AG04450 (cell line): Measurements from ENCODE around the gene VWA5B1. TPM values are rescaled to one million over a fixed set of nuclear protein-coding genes. Genes with fewer than 3 reads are reported as not detected.

Experiments
- CTCF ChIA-PET: fragments of 300-600, 350-600 bp; formaldehyde crosslinking; extraction: SDS; loops from one replicate; lab custom pipeline; 2022; ENCODE audit warnings: antibody characterized with exemption, inconsistent platforms; lab: Charles Lee
- POLR2A ChIA-PET: fragments of 350-600 bp; formaldehyde crosslinking; extraction: SDS; loops from one replicate; lab custom pipeline; 2021; ENCODE audit warnings: antibody characterized with exemption, inconsistent platforms; lab: Yijun Ruan, JAX
- DNase-seq: peaks from one replicate; pipeline ENCODE4 v3.0.0-alpha.2; 2011; ENCODE audit warnings: low read depth, low spot score
- H3K27ac ChIP-seq: one replicate; pipeline ENCODE4 v1.5.1; 2012; ENCODE audit warnings: low read depth, low read length, control low read depth
- H3K27me3 ChIP-seq: one replicate; pipeline ENCODE4 v1.6.0; 2012; ENCODE audit warnings: low read length; ENCODE audit not compliant: control insufficient read depth, insufficient read depth
- H3K4me3 ChIP-seq: 2 replicates; pipeline ENCODE4 v1.5.1; 2011; ENCODE audit warnings: mild to moderate bottlenecking, low read depth, low read length, control low read depth
- H3K9me3 ChIP-seq: 2 replicates; pipeline ENCODE4 v1.5.1; 2012; ENCODE audit warnings: low read length; ENCODE audit not compliant: control insufficient read depth, insufficient read depth
- polyA plus RNA-seq: library from polyadenylated mRNA; depleted of rRNA; stranded (reverse); fragments of >200 nt; gene quantifications from 2 replicates; pipeline ENCODE4 v1.2.3, GENCODE V29; 2011
- TF ChIP-seq, protein P1 (sequence below): IDR thresholded peaks from 2 replicates; pipeline ENCODE4 v1.5.1; 2011; ENCODE audit warnings: low read depth, low read length, control low read depth, inconsistent platforms

VWA5B1 gene
- polyA plus RNA-seq, 1 experiment, result not detected

- ChIA-PET CTCF (interaction anchor here (1.3 kb wide), 1 partner anchor 86 kb away, joined by 3 read pairs; no protein-coding TSS in a partner anchor), POLR2A (no interaction called here)
- peaks cover 4% of the 10 kb centered on the region for H3K27me3 ChIP-seq
- no peaks in the 10 kb centered on the region for H3K9me3 ChIP-seq
- H3K4me3 ChIP-seq, result no peak overlapping the region
- DNase-seq, result no peak
- H3K27ac ChIP-seq, result no peak overlapping the region
- TF ChIP-seq, protein P1, sequence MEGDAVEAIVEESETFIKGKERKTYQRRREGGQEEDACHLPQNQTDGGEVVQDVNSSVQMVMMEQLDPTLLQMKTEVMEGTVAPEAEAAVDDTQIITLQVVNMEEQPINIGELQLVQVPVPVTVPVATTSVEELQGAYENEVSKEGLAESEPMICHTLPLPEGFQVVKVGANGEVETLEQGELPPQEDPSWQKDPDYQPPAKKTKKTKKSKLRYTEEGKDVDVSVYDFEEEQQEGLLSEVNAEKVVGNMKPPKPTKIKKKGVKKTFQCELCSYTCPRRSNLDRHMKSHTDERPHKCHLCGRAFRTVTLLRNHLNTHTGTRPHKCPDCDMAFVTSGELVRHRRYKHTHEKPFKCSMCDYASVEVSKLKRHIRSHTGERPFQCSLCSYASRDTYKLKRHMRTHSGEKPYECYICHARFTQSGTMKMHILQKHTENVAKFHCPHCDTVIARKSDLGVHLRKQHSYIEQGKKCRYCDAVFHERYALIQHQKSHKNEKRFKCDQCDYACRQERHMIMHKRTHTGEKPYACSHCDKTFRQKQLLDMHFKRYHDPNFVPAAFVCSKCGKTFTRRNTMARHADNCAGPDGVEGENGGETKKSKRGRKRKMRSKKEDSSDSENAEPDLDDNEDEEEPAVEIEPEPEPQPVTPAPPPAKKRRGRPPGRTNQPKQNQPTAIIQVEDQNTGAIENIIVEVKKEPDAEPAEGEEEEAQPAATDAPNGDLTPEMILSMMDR, result no peak
Observed at GRCh38 chr1:20318971-20319370, 28.3 kb downstream of the VWA5B1 start.

DNA sequence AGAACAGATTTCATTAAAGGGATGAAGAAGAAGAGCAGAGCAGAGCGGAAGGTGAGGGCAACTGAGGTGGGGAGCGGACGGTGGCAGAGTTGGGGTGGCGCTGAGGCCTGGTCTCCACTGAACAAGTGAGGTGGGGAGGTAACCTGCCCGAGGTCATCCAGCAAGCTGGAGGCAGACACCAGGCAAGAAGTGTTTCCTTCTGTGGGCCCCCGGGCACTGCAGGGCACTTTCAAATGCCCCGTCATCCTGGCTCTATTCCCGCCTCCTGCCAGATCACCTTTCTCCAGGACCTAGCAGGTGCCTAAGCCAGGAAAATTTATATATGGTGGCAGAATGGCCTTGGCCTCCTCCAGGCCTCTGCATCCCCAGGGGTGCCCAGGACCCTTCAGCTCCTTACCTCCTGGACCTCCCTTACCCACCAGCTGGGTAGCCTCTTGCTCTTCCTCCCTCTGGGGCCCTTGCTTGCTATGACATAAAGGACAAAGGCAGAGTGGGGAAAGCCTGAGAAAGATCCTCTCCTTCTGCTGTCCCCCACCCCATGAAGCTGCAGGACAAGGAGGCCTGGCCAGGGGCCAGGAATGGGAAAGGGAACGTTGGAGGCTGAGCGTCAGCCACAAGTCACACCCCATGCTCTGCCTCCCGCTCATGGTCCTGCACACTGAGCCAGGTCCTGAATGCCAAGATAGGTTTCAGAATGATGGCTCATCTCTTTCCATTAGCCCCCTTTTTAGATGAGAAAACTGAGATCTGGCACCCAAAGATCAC lies 29.0 kb downstream of the VWA5B1 start:
- CTCF ChIA-PET, result interaction anchor here (1.7 kb wide), 1 partner anchor 107 kb away, joined by 7 read pairs; no protein-coding TSS in a partner anchor
- Histone ChIP-seq H3K27ac (no peak overlapping the region), H3K4me3 (no peak overlapping the region), H3K9me3 (no peaks in the 10 kb centered on the region), H3K27me3 (peaks cover under 1% of the 10 kb centered on the region)
- POLR2A ChIA-PET, result no interaction called here
- TF ChIP-seq, protein P1, result no peak
- DNase-seq, result no peak

DNA sequence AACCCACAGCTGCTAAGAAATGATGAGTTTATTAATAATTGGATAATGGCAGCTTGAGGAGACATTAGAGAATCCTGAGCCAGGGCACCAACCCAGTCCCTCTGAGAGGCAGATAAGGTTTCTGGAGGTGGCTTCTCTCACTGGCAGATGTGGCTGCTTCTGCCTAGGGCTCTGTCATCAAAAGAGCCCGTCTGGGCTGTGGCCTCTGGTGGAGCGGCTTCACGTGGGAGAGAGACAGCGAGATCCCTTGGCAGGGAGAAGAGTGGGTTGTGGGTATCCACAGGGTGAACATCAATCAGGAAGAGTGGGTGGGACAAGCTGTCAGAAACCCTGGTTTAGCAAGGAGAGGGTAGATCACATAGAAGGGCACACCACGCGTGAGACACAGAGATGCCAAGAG lies 30.0 kb downstream of the VWA5B1 start:
- TF ChIP-seq, protein P1, result no peak
- ChIA-PET POLR2A (no interaction called here), CTCF (interaction anchor here (1.7 kb wide), 1 partner anchor 108 kb away, joined by 7 read pairs; no protein-coding TSS in a partner anchor)
- DNase-seq, result no peak
- H3K9me3 ChIP-seq, result no peaks in the 10 kb centered on the region
- no peak overlapping the region for H3K27ac ChIP-seq
- no peak overlapping the region for H3K4me3 ChIP-seq
- peaks cover 3% of the 10 kb centered on the region for H3K27me3 ChIP-seq

DNA sequence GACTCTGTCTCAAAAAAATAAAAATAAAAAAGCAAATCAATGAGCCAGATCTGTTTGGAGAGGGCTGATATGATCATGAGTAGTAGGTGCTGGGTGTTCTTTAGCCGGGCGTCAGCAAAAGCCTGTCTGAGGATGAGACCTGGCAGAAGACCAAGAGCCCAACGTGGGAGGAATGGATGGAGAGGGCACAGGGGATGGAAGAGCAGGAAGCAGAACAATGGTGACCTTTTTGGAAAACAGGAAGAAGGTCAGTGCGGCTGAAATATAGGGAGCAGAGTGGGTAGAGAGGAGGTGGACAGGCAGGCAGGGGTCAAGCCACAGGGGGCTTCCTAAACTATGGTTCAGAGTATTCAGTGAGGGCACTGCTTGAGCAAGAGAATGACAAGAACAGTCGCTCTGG lies 30.9 kb downstream of the VWA5B1 start:
- POLR2A ChIA-PET, result no interaction called here
- DNase-seq, result no peak
- TF ChIP-seq, protein P1, result no peak
- CTCF ChIA-PET, result interaction anchor here (1.7 kb wide), 1 partner anchor 109 kb away, joined by 7 read pairs; no protein-coding TSS in a partner anchor
- H3K27me3 ChIP-seq, result peaks cover 4% of the 10 kb centered on the region
- no peaks in the 10 kb centered on the region for H3K9me3 ChIP-seq
- H3K27ac ChIP-seq, result peak overlapping the region; percentile 2
- H3K4me3 ChIP-seq, result no peak overlapping the region
